Thyroid gland (tissue), 4 donors: ENCODE data around the gene UBQLN4.

ENCODE experiments used
- POLR2A ChIP-seq, 2 donors: fragments of 450-650 bp; IDR thresholded peaks; one replicate each; pipeline ENCODE4 v1.6.1; 2017; ENCODE audit warnings: antibody characterized with exemption in 2 of 2, mild to moderate bottlenecking in 2 of 2, moderate library complexity in 1 of 2
- TF ChIP-seq, protein P1 (sequence below), 6 experiments: fragments of 200-600 bp in 3 of 6; fragments of 450-650 bp in 3 of 6; sonication (generic) in 3 of 6; IDR thresholded peaks; one replicate each; pipeline ENCODE4 v1.5.1; 2016 to 2019; ENCODE audit warnings: antibody characterized with exemption in 6 of 6, mild to moderate bottlenecking in 2 of 6, inconsistent platforms in 1 of 6, moderate library complexity in 1 of 6

- TF ChIP-seq, protein P1, sequence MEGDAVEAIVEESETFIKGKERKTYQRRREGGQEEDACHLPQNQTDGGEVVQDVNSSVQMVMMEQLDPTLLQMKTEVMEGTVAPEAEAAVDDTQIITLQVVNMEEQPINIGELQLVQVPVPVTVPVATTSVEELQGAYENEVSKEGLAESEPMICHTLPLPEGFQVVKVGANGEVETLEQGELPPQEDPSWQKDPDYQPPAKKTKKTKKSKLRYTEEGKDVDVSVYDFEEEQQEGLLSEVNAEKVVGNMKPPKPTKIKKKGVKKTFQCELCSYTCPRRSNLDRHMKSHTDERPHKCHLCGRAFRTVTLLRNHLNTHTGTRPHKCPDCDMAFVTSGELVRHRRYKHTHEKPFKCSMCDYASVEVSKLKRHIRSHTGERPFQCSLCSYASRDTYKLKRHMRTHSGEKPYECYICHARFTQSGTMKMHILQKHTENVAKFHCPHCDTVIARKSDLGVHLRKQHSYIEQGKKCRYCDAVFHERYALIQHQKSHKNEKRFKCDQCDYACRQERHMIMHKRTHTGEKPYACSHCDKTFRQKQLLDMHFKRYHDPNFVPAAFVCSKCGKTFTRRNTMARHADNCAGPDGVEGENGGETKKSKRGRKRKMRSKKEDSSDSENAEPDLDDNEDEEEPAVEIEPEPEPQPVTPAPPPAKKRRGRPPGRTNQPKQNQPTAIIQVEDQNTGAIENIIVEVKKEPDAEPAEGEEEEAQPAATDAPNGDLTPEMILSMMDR (IDR thresholded peaks at IDR 0.05): no peak
- no peak for TF ChIP-seq POLR2A (IDR thresholded peaks at IDR 0.05)
Measured at GRCh38 chr1:156045076-156045475, 8.5 kb downstream of the UBQLN4 start.
